ENCODE measurements around the gene ASB5.

DNA sequence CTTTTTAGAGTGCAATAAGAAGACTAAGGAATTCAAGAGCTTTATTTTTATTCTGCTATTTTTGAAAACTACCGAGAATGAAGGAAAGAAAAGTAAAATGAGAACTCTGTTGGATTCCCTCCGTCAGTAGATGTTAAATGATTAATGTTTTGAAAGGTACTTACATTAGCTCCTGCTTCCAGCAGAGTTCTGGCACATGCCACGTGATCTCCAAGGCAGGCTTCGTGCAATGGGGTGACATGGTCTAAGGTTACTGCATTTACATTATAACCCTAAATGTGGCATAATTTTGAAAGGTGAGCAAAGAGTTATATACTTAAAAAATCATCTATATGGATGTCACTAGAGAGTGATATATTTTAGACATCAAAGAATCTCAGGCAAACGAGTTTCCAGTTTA, 46.9 kb downstream of the ASB5 start:
- TF ChIP-seq, protein P1, sequence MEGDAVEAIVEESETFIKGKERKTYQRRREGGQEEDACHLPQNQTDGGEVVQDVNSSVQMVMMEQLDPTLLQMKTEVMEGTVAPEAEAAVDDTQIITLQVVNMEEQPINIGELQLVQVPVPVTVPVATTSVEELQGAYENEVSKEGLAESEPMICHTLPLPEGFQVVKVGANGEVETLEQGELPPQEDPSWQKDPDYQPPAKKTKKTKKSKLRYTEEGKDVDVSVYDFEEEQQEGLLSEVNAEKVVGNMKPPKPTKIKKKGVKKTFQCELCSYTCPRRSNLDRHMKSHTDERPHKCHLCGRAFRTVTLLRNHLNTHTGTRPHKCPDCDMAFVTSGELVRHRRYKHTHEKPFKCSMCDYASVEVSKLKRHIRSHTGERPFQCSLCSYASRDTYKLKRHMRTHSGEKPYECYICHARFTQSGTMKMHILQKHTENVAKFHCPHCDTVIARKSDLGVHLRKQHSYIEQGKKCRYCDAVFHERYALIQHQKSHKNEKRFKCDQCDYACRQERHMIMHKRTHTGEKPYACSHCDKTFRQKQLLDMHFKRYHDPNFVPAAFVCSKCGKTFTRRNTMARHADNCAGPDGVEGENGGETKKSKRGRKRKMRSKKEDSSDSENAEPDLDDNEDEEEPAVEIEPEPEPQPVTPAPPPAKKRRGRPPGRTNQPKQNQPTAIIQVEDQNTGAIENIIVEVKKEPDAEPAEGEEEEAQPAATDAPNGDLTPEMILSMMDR (IDR thresholded peaks at IDR 0.05): no peak
- TF ChIP-seq POLR2A (IDR thresholded peaks at IDR 0.05): no peak

All from adrenal gland (tissue), 5 donors.